Testis (tissue), 2 donors: ENCODE data around the gene RAB33B.

Experiments
- CTCF ChIP-seq, 3 experiments: fragments of 450-650 bp in 2 of 3; fragments of 200-600 bp in 1 of 3; sonication (generic) in 1 of 3; IDR thresholded peaks; one replicate each; pipeline ENCODE4 v1.5.1; 2016 to 2019; ENCODE audit warnings: antibody characterized with exemption in 3 of 3, mild to moderate bottlenecking in 2 of 3, moderate library complexity in 1 of 3
- POLR2A ChIP-seq: fragments of 450-650 bp; IDR thresholded peaks from one replicate; pipeline ENCODE4 v1.6.1; 2017; ENCODE audit warnings: antibody characterized with exemption, mild to moderate bottlenecking, moderate library complexity

GRCh38 chr4:139521754-139522401 lies 68.0 kb downstream of the RAB33B start:
- TF ChIP-seq CTCF (IDR thresholded peaks at IDR 0.05) (no peak), POLR2A (no peak)
